SK-N-SH (cell line): ENCODE data around the gene EVA1B. TPM values are rescaled to one million over a fixed set of nuclear protein-coding genes. Genes with fewer than 3 reads are reported as not detected.
A peak's percentile ranks its signal among the peaks of the same experiment; 100 is the strongest.

Experiments
- CTCF ChIA-PET: fragments of 300-600, 350-600 bp; formaldehyde crosslinking; extraction: SDS; loops from one replicate; lab custom pipeline; 2021; lab: Yijun Ruan, JAX
- POLR2A ChIA-PET: fragments of 350-600 bp; sonication (Branson Sonifier 250); formaldehyde crosslinking; extraction: SDS; loops from one replicate; lab custom pipeline; 2020; ENCODE audit warnings: antibody characterized with exemption, inconsistent platforms; lab: Yijun Ruan, JAX
- DNase-seq: peaks from one replicate; pipeline ENCODE4 v3.0.0; 2012
- H2AFZ ChIP-seq: fragments of 200-600 bp; sonication (generic); 2 replicates; pipeline ENCODE4 v1.8.1; 2016; ENCODE audit warnings: antibody characterized with exemption, mild to moderate bottlenecking, low read depth
- H3F3A ChIP-seq: fragments of 200-600 bp; sonication (generic); replicated peaks from 2 replicates; pipeline ENCODE3; 2016; ENCODE audit warnings: antibody characterized with exemption, mild to moderate bottlenecking; ENCODE audit not compliant: insufficient read depth
- H3K27ac ChIP-seq, 2 experiments: fragments of 200-500 bp in 1 of 2; fragments of 200-600 bp in 1 of 2; sonication (Bioruptor generic) in 1 of 2; sonication (generic), shearing (Covaris generic) in 1 of 2; 2 replicates each; pipeline versions ENCODE4 v1.5.1 to v1.6.1; 2014 to 2016; ENCODE audit warnings: low read depth in 2 of 2, inconsistent platforms in 1 of 2, low read length in 1 of 2, mild to moderate bottlenecking in 1 of 2, mixed read lengths in 1 of 2
- H3K27me3 ChIP-seq: fragments of 200-600 bp; sonication (generic), shearing (Covaris generic); 2 replicates; pipeline ENCODE4 v1.6.1; 2016; ENCODE audit warnings: mixed run types; ENCODE audit not compliant: insufficient read depth
- H3K36me3 ChIP-seq, 2 experiments: fragments of 200-500 bp in 1 of 2; fragments of 200-600 bp in 1 of 2; sonication (Bioruptor generic) in 1 of 2; sonication (generic) in 1 of 2; replicated peaks in 1 of 2; 2 replicates each; pipeline versions ENCODE3 to v1.5.1; 2014 to 2016; ENCODE audit warnings: low read length in 1 of 2, mild to moderate bottlenecking in 1 of 2; ENCODE audit not compliant: insufficient read depth in 2 of 2, control insufficient read depth in 1 of 2
- H3K4me1 ChIP-seq, 2 experiments: fragments of 200-500 bp in 1 of 2; fragments of 200-600 bp in 1 of 2; sonication (Bioruptor generic) in 1 of 2; sonication (generic), shearing (Covaris generic) in 1 of 2; 2 replicates each; pipeline versions ENCODE4 v1.5.1 to v1.6.1; 2014 to 2016; ENCODE audit warnings: low read depth in 1 of 2, low read length in 1 of 2, mixed run types in 1 of 2; ENCODE audit not compliant: insufficient read depth in 2 of 2, control insufficient read depth in 1 of 2
- H3K4me2 ChIP-seq: fragments of 200-600 bp; sonication (generic), shearing (Covaris generic); 2 replicates; pipeline ENCODE4 v1.6.1; 2017; ENCODE audit warnings: mixed run types
- H3K4me3 ChIP-seq, 2 experiments: fragments of 200-500 bp in 1 of 2; fragments of 200-600 bp in 1 of 2; sonication (Bioruptor generic) in 1 of 2; sonication (generic), shearing (Covaris generic) in 1 of 2; 2 replicates each; pipeline versions ENCODE4 v1.5.1 to v1.8.1; 2014 to 2016; ENCODE audit warnings: low read depth in 2 of 2, inconsistent platforms in 1 of 2, low read length in 1 of 2, mild to moderate bottlenecking in 1 of 2, mixed read lengths in 1 of 2, moderate library complexity in 1 of 2
- H3K79me2 ChIP-seq: fragments of 200-600 bp; sonication (generic); 2 replicates; pipeline ENCODE4 v1.8.1; 2017; ENCODE audit warnings: mild to moderate bottlenecking; ENCODE audit not compliant: insufficient read depth
- H3K9ac ChIP-seq: fragments of 200-600 bp; sonication (generic); 2 replicates; pipeline ENCODE4 v1.6.1; 2017; ENCODE audit warnings: mixed run types
- H3K9me2 ChIP-seq: fragments of 200-600 bp; sonication (generic); 2 replicates; pipeline ENCODE4 v1.6.1; 2017; ENCODE audit warnings: mixed run types
- H3K9me3 ChIP-seq: fragments of 200-600 bp; sonication (generic); 2 replicates; pipeline ENCODE4 v1.6.1; 2017; ENCODE audit warnings: mixed run types, mild to moderate bottlenecking, moderate library complexity
- H4K20me1 ChIP-seq: fragments of 200-600 bp; sonication (generic); 2 replicates; pipeline ENCODE4 v1.6.1; 2017; ENCODE audit warnings: mild to moderate bottlenecking, mixed run types; ENCODE audit not compliant: insufficient read depth
- CHD2 ChIP-seq: fragments of 150-350 bp; IDR thresholded peaks from 2 replicates; pipeline ENCODE4 v1.6.1; 2018; ENCODE audit warnings: low read length; ENCODE audit not compliant: partially characterized antibody
- ELF1 ChIP-seq: IDR thresholded peaks from 2 replicates; pipeline ENCODE4 v1.4.0; 2012
- EZH2phosphoT487 ChIP-seq: fragments of 200-600 bp; sonication (generic); IDR thresholded peaks from 2 replicates; pipeline ENCODE4 v1.6.1; 2017; ENCODE audit warnings: low read depth, mixed run types, mild to moderate bottlenecking, antibody characterized with exemption, moderate library complexity, borderline replicate concordance
- FOSL2 ChIP-seq: IDR thresholded peaks from 2 replicates; pipeline ENCODE4 v1.4.0; 2012; ENCODE audit warnings: low read depth, mild to moderate bottlenecking, moderate library complexity, borderline replicate concordance
- FOXM1 ChIP-seq: IDR thresholded peaks from 2 replicates; pipeline ENCODE4 v1.4.0; 2012; ENCODE audit warnings: low read depth, mild to moderate bottlenecking
- GABPA ChIP-seq: IDR thresholded peaks from 2 replicates; pipeline ENCODE4 v1.4.0; 2012; ENCODE audit warnings: low read depth, mild to moderate bottlenecking
- GATA2 ChIP-seq: sonication (generic); formaldehyde crosslinking; IDR thresholded peaks from 2 replicates; pipeline ENCODE4 v1.5.0; 2020; ENCODE audit warnings: mild to moderate bottlenecking, missing genetic modification reagents
- JUND ChIP-seq: IDR thresholded peaks from 2 replicates; pipeline ENCODE4 v1.4.0; 2012
- MEF2A ChIP-seq: IDR thresholded peaks from 2 replicates; pipeline ENCODE4 v1.4.0; 2012; ENCODE audit warnings: low read depth, borderline replicate concordance
- MXI1 ChIP-seq: IDR thresholded peaks from 2 replicates; pipeline ENCODE4 v1.6.1; 2012; ENCODE audit warnings: mild to moderate bottlenecking, low read depth, low read length, improper control_type of control experiment
- NFIC ChIP-seq: IDR thresholded peaks from 2 replicates; pipeline ENCODE4 v1.4.0; 2012; ENCODE audit warnings: borderline replicate concordance
- NRF1 ChIP-seq: IDR thresholded peaks from 2 replicates; pipeline ENCODE4 v1.6.1; 2012; ENCODE audit warnings: low read depth, mild to moderate bottlenecking, low read length
- PBX3 ChIP-seq: IDR thresholded peaks from 2 replicates; pipeline ENCODE4; 2012
- RAD21 ChIP-seq: IDR thresholded peaks from 2 replicates; pipeline ENCODE4 v1.6.1; 2012; ENCODE audit warnings: mild to moderate bottlenecking, low read length
- RFX5 ChIP-seq: IDR thresholded peaks from 2 replicates; pipeline ENCODE4 v1.6.1; 2012; ENCODE audit warnings: mild to moderate bottlenecking, improper control_type of control experiment, low read length
- RXRA ChIP-seq: IDR thresholded peaks from 2 replicates; pipeline ENCODE4 v1.4.0; 2012; ENCODE audit warnings: low read depth, mild to moderate bottlenecking, borderline replicate concordance
- SIN3A ChIP-seq: IDR thresholded peaks from 2 replicates; pipeline ENCODE4 v1.6.1; 2012; ENCODE audit warnings: low read depth, mild to moderate bottlenecking, low read length, moderate library complexity, borderline replicate concordance
- SMC3 ChIP-seq: IDR thresholded peaks from 2 replicates; pipeline ENCODE4 v1.6.1; 2012; ENCODE audit warnings: low read depth, low read length, improper control_type of control experiment
- TCF12 ChIP-seq: IDR thresholded peaks from 2 replicates; pipeline ENCODE4 v1.4.0; 2012
- TEAD4 ChIP-seq: IDR thresholded peaks from 2 replicates; pipeline ENCODE4 v1.4.0; 2012; ENCODE audit warnings: mild to moderate bottlenecking, borderline replicate concordance; ENCODE audit not compliant: insufficient read depth
- WGBS: methylation state at CpG from one replicate; pipeline ENCODE4 v1.1.6; 2017; ENCODE audit warnings: low lambda C conversion rate; 5-methylcytosine and 5-hydroxymethylcytosine counted together
- polyA plus RNA-seq, 3 experiments: library from polyadenylated mRNA; depleted of rRNA; stranded (reverse); fragments of >200 nt; gene quantifications; 2 replicates each; pipeline ENCODE4 v1.2.3, GENCODE V29; 2012
- TF ChIP-seq, protein P1 (sequence below): IDR thresholded peaks from 2 replicates; pipeline ENCODE4 v1.4.0; 2012; ENCODE audit warnings: low read depth, borderline replicate concordance
- TF ChIP-seq, protein P2 (sequence below): IDR thresholded peaks from 2 replicates; pipeline ENCODE4 v1.6.1; 2012; ENCODE audit warnings: mild to moderate bottlenecking, low read depth, low read length, moderate library complexity
- TF ChIP-seq, protein P3 (sequence below): IDR thresholded peaks from 2 replicates; pipeline ENCODE4 v1.4.0; 2012; ENCODE audit warnings: low read depth

The EVA1B gene
- polyA plus RNA-seq, 1 of the 3 experiments (the other 2 are of a cell fraction) = 38.9 TPM

DNA sequence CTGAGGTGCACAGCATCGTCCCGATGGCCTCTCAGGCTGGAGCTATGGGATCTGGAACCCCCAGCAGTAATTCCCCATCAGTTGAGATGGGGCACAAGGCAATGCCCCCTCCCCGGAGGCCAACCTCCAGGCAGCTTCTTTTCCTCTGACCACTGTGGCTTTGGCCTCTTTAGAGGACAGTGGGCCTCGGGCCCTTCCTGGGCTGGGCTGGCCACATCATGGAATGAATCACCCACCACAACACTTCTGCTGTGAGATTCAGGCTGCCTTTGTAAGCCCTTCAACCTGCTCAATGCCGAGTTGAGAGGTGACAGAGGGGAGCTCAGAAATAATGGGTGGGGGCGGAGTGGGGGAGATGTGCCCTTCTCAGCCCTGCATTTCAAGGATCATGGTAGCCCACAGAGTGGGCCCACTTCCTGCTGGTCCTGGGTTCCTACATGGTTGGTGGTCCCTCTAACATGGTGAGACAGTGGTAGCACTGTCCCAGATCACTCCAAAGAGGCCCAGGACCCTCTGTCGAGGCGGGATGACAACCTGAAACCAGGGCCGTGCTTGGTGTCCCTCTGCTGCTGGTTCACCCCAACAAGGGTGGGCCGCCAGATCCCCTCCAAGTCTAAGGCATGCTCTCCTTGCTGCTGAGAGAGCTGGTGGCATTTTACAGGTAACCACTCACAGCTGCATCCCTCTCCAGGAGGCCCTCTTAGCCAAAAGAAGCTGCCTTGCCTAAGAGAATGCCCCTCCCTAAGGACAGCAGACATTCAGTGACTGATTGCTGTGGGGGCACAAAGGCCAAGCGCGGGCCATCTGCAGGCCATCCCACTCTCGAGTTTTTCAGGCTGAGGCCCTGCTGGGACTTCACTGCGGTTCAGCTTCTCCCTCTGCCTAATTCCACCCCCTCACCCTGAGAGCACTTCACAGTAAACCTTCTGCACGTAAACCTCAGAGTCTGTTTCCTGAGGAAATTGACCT is 29.7 kb upstream of the EVA1B start:
- CTCF ChIA-PET = interaction anchor here (0.5 to 7.4 kb wide), 8 partner anchors 8 to 495 kb away, joined by 3 to 86 read pairs (median 5); partner anchors contain the start of gene TRAPPC3
- POLR2A ChIA-PET = interaction anchor here (2.0 kb wide), 2 partner anchors 7 to 13 kb away, joined by 4 to 10 read pairs; no protein-coding TSS in a partner anchor
- no peak overlapping the region; a peak in 1 of 4 replicates for H3K4me3 ChIP-seq

More for the DNA sequence above, 29.7 kb upstream of the EVA1B start:
- TF ChIP-seq JUND (peak; percentile 43; the same call in 1 of the 2 replicates), RXRA (no peak), SIN3A (no peak), RAD21 (no peak), GABPA (no peak), CHD2 (no peak), FOSL2 (peak; percentile 61; the same call in 1 of the 2 replicates), TCF12 (no peak), NRF1 (no peak), EZH2phosphoT487 (no peak), MXI1 (no peak), SMC3 (no peak), RFX5 (no peak), PBX3 (no peak), MEF2A (no peak), TEAD4 (no peak), ELF1 (no peak), NFIC (no peak), GATA2 (no peak), FOXM1 (no peak)
- TF ChIP-seq, protein P1, sequence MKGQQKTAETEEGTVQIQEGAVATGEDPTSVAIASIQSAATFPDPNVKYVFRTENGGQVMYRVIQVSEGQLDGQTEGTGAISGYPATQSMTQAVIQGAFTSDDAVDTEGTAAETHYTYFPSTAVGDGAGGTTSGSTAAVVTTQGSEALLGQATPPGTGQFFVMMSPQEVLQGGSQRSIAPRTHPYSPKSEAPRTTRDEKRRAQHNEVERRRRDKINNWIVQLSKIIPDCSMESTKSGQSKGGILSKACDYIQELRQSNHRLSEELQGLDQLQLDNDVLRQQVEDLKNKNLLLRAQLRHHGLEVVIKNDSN = no peak
- TF ChIP-seq, protein P2, sequence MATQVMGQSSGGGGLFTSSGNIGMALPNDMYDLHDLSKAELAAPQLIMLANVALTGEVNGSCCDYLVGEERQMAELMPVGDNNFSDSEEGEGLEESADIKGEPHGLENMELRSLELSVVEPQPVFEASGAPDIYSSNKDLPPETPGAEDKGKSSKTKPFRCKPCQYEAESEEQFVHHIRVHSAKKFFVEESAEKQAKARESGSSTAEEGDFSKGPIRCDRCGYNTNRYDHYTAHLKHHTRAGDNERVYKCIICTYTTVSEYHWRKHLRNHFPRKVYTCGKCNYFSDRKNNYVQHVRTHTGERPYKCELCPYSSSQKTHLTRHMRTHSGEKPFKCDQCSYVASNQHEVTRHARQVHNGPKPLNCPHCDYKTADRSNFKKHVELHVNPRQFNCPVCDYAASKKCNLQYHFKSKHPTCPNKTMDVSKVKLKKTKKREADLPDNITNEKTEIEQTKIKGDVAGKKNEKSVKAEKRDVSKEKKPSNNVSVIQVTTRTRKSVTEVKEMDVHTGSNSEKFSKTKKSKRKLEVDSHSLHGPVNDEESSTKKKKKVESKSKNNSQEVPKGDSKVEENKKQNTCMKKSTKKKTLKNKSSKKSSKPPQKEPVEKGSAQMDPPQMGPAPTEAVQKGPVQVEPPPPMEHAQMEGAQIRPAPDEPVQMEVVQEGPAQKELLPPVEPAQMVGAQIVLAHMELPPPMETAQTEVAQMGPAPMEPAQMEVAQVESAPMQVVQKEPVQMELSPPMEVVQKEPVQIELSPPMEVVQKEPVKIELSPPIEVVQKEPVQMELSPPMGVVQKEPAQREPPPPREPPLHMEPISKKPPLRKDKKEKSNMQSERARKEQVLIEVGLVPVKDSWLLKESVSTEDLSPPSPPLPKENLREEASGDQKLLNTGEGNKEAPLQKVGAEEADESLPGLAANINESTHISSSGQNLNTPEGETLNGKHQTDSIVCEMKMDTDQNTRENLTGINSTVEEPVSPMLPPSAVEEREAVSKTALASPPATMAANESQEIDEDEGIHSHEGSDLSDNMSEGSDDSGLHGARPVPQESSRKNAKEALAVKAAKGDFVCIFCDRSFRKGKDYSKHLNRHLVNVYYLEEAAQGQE = no peak
- TF ChIP-seq, protein P3, sequence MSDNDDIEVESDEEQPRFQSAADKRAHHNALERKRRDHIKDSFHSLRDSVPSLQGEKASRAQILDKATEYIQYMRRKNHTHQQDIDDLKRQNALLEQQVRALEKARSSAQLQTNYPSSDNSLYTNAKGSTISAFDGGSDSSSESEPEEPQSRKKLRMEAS = 0 out of 2 replicates have a peak, but pooled peaks have one; percentile 7
- Histone ChIP-seq H3K9me2 (no peaks in the 10 kb centered on the region), H4K20me1 (no peaks in the 10 kb centered on the region), H2AFZ (no peak overlapping the region), H3K79me2 (peaks cover 15% of the 10 kb centered on the region), H3K4me1 (peaks cover 32 to 50% of the 10 kb centered on the region in 2 experiments), H3K9me3 (no peaks in the 10 kb centered on the region), H3K36me3 (peaks cover 29 to 47% of the 10 kb centered on the region in 2 experiments), H3K9ac (peak overlapping the region; percentile 86; the same call in 1 of the 2 replicates), H3K27me3 (no peaks in the 10 kb centered on the region), H3F3A (peaks cover 48% of the 10 kb centered on the region), H3K4me2 (peak overlapping the region; percentile 80), H3K27ac (peak overlapping the region; percentile 96 to 100)
- DNase-seq = no peak
- WGBS = 70% methylated on average over 8 of the region's 15 CpGs
